Suprapubic skin (tissue), 4 donors: ENCODE results near the gene IFITM10. TPM values are rescaled to one million over a fixed set of nuclear protein-coding genes. Genes with fewer than 3 reads are reported as not detected.

Source experiments
- DNase-seq, 2 donors: peaks; one replicate each; pipeline ENCODE4 v3.0.0-alpha.2; 2019; ENCODE audit warnings: low spot score in 2 of 2
- H3K27ac ChIP-seq: fragments of 200-600 bp; sonication (generic); one replicate; pipeline ENCODE4 v1.5.1; 2019
- H3K27me3 ChIP-seq: fragments of 200-600 bp; sonication (generic); one replicate; pipeline ENCODE4 v1.5.1; 2019
- H3K36me3 ChIP-seq: fragments of 200-600 bp; sonication (generic); one replicate; pipeline ENCODE4 v1.5.1; 2019
- H3K4me1 ChIP-seq: fragments of 200-600 bp; sonication (generic); one replicate; pipeline ENCODE4 v1.5.1; 2019
- H3K4me3 ChIP-seq: fragments of 200-600 bp; sonication (generic); one replicate; pipeline ENCODE4 v1.5.1; 2019; ENCODE audit warnings: mild to moderate bottlenecking
- H3K9me3 ChIP-seq: fragments of 200-600 bp; sonication (generic); one replicate; pipeline ENCODE4 v1.5.1; 2019
- CTCF ChIP-seq, 2 donors: fragments of 200-600 bp in 1 of 2; fragments of 450-650 bp in 1 of 2; sonication (generic) in 1 of 2; IDR thresholded peaks; one replicate each; pipeline ENCODE4 v1.5.1; 2016 to 2019; ENCODE audit warnings: antibody characterized with exemption in 2 of 2, mild to moderate bottlenecking in 1 of 2, moderate library complexity in 1 of 2
- EP300 ChIP-seq: sonication (generic); formaldehyde crosslinking; IDR thresholded peaks from one replicate; pipeline ENCODE4 v1.6.1; 2017; ENCODE audit warnings: antibody characterized with exemption
- POLR2A ChIP-seq, 2 donors: fragments of 450-650 bp; IDR thresholded peaks; one replicate each; pipeline ENCODE4 v1.6.1; 2017; ENCODE audit warnings: antibody characterized with exemption in 2 of 2, mild to moderate bottlenecking in 2 of 2, moderate library complexity in 2 of 2
- POLR2AphosphoS5 ChIP-seq, 3 donors: sonication (generic); formaldehyde crosslinking; IDR thresholded peaks; one replicate each; pipeline ENCODE4 v1.6.1; 2017; ENCODE audit warnings: antibody characterized with exemption in 3 of 3
- WGBS: methylation state at CpG from one replicate; pipeline ENCODE4 v1.1.5; 2018; 5-methylcytosine and 5-hydroxymethylcytosine counted together
- total RNA-seq, 4 donors: library from RNA; depleted of rRNA; stranded (reverse); fragments of >200 nt; gene quantifications; one replicate each; pipeline ENCODE4 v1.1.0, GENCODE V29; 2016

IFITM10 gene
- total RNA-seq, 4 donors from 2014 or later: 2.6 to 7.6 (median 6.9) TPM

DNA sequence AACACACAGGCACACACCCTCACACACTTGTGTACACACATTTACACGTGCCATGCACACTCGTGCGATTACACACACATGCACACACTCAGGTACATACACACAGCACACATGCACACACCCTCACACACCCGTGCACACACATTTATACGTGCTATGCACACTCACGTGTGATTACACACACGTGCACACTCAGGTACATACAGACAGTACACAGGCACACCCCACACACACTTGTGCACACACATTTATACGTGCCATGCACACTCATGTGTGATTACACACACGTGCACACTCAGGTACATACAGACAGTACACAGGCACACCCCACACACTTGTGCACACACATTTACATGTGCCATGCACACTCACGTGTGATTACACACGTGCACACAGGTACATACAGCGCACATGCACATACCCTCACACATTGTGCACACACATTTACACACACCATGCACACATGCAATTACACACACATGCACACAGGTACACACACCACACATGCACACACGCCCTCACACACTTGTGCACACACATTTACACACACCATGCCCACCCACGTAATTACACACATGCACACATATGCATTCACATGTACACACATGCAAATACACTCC, 4.6 kb downstream of the IFITM10 start:
- Histone ChIP-seq H3K4me1 (peaks cover 52% of the 10 kb centered on the region), H3K27ac (no peak overlapping the region), H3K36me3 (no peaks in the 10 kb centered on the region), H3K9me3 (no peaks in the 10 kb centered on the region), H3K4me3 (no peak overlapping the region), H3K27me3 (peaks cover 7% of the 10 kb centered on the region)
- 85% methylated on average over 14 of the region's 14 CpGs for WGBS
- DNase-seq: no peak
- no peak for TF ChIP-seq EP300
- TF ChIP-seq POLR2A (IDR thresholded peaks at IDR 0.05): no peak
- no peak for TF ChIP-seq CTCF (IDR thresholded peaks at IDR 0.05)
- no peak for TF ChIP-seq POLR2AphosphoS5 (IDR thresholded peaks at IDR 0.05)

- 82% methylated on average over 9 of the region's 18 CpGs for WGBS
- no peaks in the 10 kb centered on the region for H3K36me3 ChIP-seq
- no peak overlapping the region for H3K4me3 ChIP-seq
- TF ChIP-seq POLR2AphosphoS5 (IDR thresholded peaks at IDR 0.05) (no peak), CTCF (IDR thresholded peaks at IDR 0.05) (no peak), POLR2A (IDR thresholded peaks at IDR 0.05) (no peak), EP300 (no peak)
- DNase-seq: peak; percentile 64 to 76
- no peaks in the 10 kb centered on the region for H3K9me3 ChIP-seq
- H3K27ac ChIP-seq: no peak overlapping the region
- H3K4me1 ChIP-seq: peaks cover 46% of the 10 kb centered on the region
- peaks cover 7% of the 10 kb centered on the region for H3K27me3 ChIP-seq
Measured at GRCh38 chr11:1744891-1745700, 5.3 kb downstream of the IFITM10 start.

DNA sequence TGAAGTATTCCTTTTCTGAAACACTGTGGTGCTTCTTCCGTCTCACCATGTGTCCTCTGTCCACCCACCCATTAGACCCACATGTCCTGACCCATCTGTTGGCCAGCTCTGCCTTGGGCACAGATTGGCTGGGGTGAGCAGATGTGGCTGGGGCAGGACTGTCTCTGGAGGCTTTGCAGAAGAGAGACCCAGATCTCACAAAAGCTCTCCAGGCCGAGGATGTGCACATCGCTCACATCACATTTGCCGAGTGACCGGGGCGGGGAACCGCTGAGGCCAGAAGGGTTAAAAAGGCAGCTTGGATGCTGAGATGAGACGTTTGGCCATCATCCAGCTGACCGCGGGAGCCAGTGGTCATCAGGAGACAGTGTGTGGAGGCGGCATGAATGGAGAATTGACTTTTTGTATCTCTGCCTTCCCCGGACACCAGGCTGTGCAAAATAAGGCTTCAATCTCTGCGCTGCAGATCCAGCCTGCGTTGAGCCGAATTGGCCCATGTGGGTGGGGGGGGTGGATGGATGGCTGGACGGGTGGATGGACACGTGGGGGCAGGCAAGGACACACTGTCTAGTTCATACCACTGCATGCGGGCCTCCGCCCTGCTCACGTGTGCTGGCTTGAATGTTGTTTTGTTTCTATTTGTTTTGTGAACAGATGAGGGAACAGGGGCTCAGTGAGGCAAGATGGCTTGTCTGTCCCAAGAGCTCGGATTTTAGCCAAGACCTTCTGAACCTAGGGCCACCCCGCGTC, 6.1 kb downstream of the IFITM10 start:
- WGBS: 58% methylated on average over 23 of the region's 23 CpGs
- no peaks in the 10 kb centered on the region for H3K36me3 ChIP-seq
- DNase-seq: peak; percentile 73 to 83
- H3K27me3 ChIP-seq: peaks cover 11% of the 10 kb centered on the region
- no peaks in the 10 kb centered on the region for H3K9me3 ChIP-seq
- no peak overlapping the region for H3K27ac ChIP-seq
- no peak overlapping the region for H3K4me3 ChIP-seq
- TF ChIP-seq POLR2A (IDR thresholded peaks at IDR 0.05) (no peak), EP300 (no peak), CTCF (IDR thresholded peaks at IDR 0.05) (no peak), POLR2AphosphoS5 (IDR thresholded peaks at IDR 0.05) (no peak)
- H3K4me1 ChIP-seq: peaks cover 38% of the 10 kb centered on the region

- WGBS: 73% methylated on average over 10 of the region's 10 CpGs
- no peaks in the 10 kb centered on the region for H3K36me3 ChIP-seq
- DNase-seq: peak in 1 of 2 donors; percentile 69
- peaks cover 5% of the 10 kb centered on the region for H3K27me3 ChIP-seq
- peaks cover 31% of the 10 kb centered on the region for H3K4me1 ChIP-seq
- H3K27ac ChIP-seq: no peak overlapping the region
- H3K4me3 ChIP-seq: no peak overlapping the region
- TF ChIP-seq POLR2AphosphoS5 (IDR thresholded peaks at IDR 0.05) (no peak), CTCF (IDR thresholded peaks at IDR 0.05) (no peak), POLR2A (IDR thresholded peaks at IDR 0.05) (no peak), EP300 (no peak)
- no peaks in the 10 kb centered on the region for H3K9me3 ChIP-seq
Measured at GRCh38 chr11:1743585-1744136, 6.7 kb downstream of the IFITM10 start.
